ENCODE measurements around the gene LTBP1.

The LTBP1 gene

GRCh38 chr2:32952761-32953476 is 6.2 kb downstream of the LTBP1 start:
- Mint-ChIP-seq H3K4me3 (no peak overlapping the region), H3K4me1 (peaks cover 16% of the 10 kb centered on the region), H3K9me3 (no peaks in the 10 kb centered on the region), H3K36me3 (ENCODE audit: low read depth) (peaks cover 15% of the 10 kb centered on the region), H3K27ac (no peak overlapping the region), H3K27me3 (ENCODE audit: low read depth) (peaks cover 7% of the 10 kb centered on the region)
- TF ChIP-seq, protein P1, sequence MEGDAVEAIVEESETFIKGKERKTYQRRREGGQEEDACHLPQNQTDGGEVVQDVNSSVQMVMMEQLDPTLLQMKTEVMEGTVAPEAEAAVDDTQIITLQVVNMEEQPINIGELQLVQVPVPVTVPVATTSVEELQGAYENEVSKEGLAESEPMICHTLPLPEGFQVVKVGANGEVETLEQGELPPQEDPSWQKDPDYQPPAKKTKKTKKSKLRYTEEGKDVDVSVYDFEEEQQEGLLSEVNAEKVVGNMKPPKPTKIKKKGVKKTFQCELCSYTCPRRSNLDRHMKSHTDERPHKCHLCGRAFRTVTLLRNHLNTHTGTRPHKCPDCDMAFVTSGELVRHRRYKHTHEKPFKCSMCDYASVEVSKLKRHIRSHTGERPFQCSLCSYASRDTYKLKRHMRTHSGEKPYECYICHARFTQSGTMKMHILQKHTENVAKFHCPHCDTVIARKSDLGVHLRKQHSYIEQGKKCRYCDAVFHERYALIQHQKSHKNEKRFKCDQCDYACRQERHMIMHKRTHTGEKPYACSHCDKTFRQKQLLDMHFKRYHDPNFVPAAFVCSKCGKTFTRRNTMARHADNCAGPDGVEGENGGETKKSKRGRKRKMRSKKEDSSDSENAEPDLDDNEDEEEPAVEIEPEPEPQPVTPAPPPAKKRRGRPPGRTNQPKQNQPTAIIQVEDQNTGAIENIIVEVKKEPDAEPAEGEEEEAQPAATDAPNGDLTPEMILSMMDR (IDR thresholded peaks at IDR 0.05; ENCODE audit: unreplicated experiment in 3 of 3) = no peak

DNA sequence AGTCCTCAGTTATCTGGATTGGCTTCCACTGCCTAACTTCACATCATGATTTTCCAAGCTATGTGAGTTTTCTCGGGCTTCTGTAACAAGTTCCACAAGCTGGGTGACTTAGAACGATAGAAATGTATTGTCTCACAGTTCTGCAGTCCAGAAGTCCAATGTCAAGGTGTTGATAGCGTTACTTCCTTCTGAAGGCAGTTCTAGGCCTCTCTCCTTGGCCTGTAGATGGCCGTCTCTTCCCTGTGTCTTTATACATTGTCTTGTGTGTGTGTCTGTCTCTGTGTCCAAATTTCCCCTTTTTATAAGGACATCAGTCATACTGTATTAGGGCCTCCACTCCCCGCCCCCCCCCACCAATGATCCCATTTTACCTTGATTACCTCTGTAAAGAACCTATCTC is 7.5 kb downstream of the LTBP1 start:
- Mint-ChIP-seq H3K9me3 (no peaks in the 10 kb centered on the region), H3K4me3 (no peak overlapping the region), H3K27me3 (ENCODE audit: low read depth) (peaks cover under 1% of the 10 kb centered on the region), H3K27ac (no peak overlapping the region), H3K36me3 (ENCODE audit: low read depth) (peaks cover 15% of the 10 kb centered on the region), H3K4me1 (peaks cover 13% of the 10 kb centered on the region)
- TF ChIP-seq, protein P1 (IDR thresholded peaks at IDR 0.05; ENCODE audit: unreplicated experiment in 3 of 3) = no peak

DNA sequence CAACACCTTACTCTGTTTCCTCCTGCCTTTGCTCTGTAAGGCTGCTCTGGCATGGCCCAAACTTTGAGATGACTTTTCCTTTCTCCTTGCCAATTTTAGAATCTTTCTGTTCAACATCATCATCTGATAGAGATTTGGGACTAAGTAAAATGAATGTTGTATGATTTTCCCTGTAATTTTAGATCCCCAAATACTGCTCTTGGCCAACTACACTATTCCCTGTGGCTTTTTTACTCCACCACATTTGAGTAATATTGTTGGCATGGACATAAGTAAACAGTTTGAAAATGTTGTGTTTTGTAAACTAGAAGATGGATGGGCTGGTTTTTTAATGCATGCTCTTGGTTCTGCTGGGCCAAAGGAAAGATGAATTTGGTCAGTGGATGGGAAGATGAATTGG is 12.1 kb downstream of the LTBP1 start:
- Mint-ChIP-seq H3K27ac (no peak overlapping the region), H3K36me3 (ENCODE audit: low read depth) (peaks cover 5% of the 10 kb centered on the region), H3K4me3 (no peak overlapping the region), H3K9me3 (no peaks in the 10 kb centered on the region), H3K27me3 (ENCODE audit: low read depth) (no peaks in the 10 kb centered on the region), H3K4me1 (peaks cover 19% of the 10 kb centered on the region)
- TF ChIP-seq, protein P1 (IDR thresholded peaks at IDR 0.05; ENCODE audit: unreplicated experiment in 3 of 3) = no peak

- no peak overlapping the region for H3K27ac Mint-ChIP-seq
- no peak overlapping the region for H3K4me3 Mint-ChIP-seq
- peaks cover 6% of the 10 kb centered on the region for H3K36me3 Mint-ChIP-seq (ENCODE audit: low read depth)
- no peaks in the 10 kb centered on the region for H3K9me3 Mint-ChIP-seq
- TF ChIP-seq, protein P1 (IDR thresholded peaks at IDR 0.05; ENCODE audit: unreplicated experiment in 3 of 3) = no peak
- peaks cover 21% of the 10 kb centered on the region for H3K4me1 Mint-ChIP-seq
- no peaks in the 10 kb centered on the region for H3K27me3 Mint-ChIP-seq (ENCODE audit: low read depth)
Observed at GRCh38 chr2:32960238-32960637, 13.5 kb downstream of the LTBP1 start.

DNA sequence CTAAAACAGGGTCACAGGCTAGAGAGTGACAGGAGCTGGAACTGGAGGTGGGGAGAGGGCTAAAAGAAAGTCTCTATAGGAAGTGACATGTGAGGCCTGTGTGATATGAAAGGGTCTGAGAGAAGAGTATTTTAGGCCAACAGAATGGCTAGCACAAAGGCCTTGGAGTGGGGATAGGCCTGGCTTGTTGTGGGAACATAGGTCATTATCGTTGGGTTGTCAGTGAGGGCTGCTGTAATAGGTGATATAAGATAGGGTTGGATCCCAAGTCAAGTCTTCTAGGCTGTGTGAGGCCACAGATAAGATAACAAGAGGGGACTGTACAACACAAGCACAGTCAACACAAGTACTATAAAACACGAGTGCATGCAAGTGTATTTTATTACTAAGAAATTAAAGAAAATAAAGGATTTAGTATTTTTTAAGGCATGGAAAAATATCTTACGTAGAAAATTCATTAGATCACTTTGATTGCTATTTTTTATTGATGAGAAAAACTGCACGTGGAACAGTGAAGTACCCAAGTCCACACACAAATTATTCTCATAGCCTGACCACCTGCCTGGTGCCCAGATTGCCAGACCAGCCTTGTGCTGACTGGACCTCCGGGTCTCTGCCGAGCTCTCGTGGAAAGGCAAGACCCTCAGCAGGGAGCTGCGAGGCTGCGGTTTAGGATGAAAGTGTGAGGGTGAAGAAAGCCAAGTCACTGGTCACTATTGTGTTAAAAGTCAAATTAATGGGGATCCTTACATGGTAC is 14.1 kb downstream of the LTBP1 start:
- TF ChIP-seq, protein P1 (IDR thresholded peaks at IDR 0.05; ENCODE audit: unreplicated experiment in 3 of 3) = no peak
- Mint-ChIP-seq H3K27ac (no peak overlapping the region), H3K4me3 (no peak overlapping the region), H3K27me3 (ENCODE audit: low read depth) (no peaks in the 10 kb centered on the region), H3K4me1 (peaks cover 21% of the 10 kb centered on the region), H3K36me3 (ENCODE audit: low read depth) (peaks cover 9% of the 10 kb centered on the region), H3K9me3 (no peaks in the 10 kb centered on the region)

Measured in nephron (organoid).